Activated CD8-positive, alpha-beta memory T cell treated with anti-CD3 and anti-CD28 coated beads, Interleukin-2, amount 50 U/mL, for 1 hour (primary cell): ENCODE data around the gene HINT2.

Experiments
- DNase-seq: peaks from one replicate; pipeline ENCODE4 v3.0.0-alpha.2; 2020; ENCODE audit errors: extremely low read depth

Gene HINT2

GRCh38 chr9:35840881-35841644 is 26.2 kb upstream of the HINT2 start:
- DNase-seq: no peak

GRCh38 chr9:35839926-35840325 is 25.1 kb upstream of the HINT2 start:
- DNase-seq: no peak

- no peak for DNase-seq
Observed at GRCh38 chr9:35836595-35836994, 21.8 kb upstream of the HINT2 start.

- no peak for DNase-seq
Observed at GRCh38 chr9:35835766-35836165, 20.9 kb upstream of the HINT2 start.

- DNase-seq: no peak
Observed at GRCh38 chr9:35835216-35835632, 20.4 kb upstream of the HINT2 start.

GRCh38 chr9:35834260-35835215 is 19.7 kb upstream of the HINT2 start:
- no peak for DNase-seq

- DNase-seq: no peak
Observed at GRCh38 chr9:35832814-35833213, 18.0 kb upstream of the HINT2 start.

- DNase-seq: no peak
Observed at GRCh38 chr9:35831040-35831439, 16.2 kb upstream of the HINT2 start.

GRCh38 chr9:35829764-35830096 is 14.9 kb upstream of the HINT2 start:
- DNase-seq: no peak

GRCh38 chr9:35829084-35829763 is 14.4 kb upstream of the HINT2 start, which contains the start of gene TMEM8B:
TMEM8B (plus strand) TSS chr9:35829228; CDS start chr9:35829448, 220 bp downstream.
- DNase-seq: peak; percentile 86

GRCh38 chr9:35828716-35829083 is 13.9 kb upstream of the HINT2 start, which contains the start of gene FAM221B:
FAM221B (minus strand) TSS chr9:35828732; CDS start chr9:35826161, 2,571 bp downstream.
- no peak for DNase-seq

GRCh38 chr9:35827486-35827885 is 12.6 kb upstream of the HINT2 start:
- DNase-seq: no peak

- no peak for DNase-seq
Observed at GRCh38 chr9:35826071-35826701, 11.3 kb upstream of the HINT2 start.

- DNase-seq: no peak
Observed at GRCh38 chr9:35822926-35823325, 8.1 kb upstream of the HINT2 start.

- no peak for DNase-seq
Observed at GRCh38 chr9:35820076-35820475, 5.2 kb upstream of the HINT2 start.

- DNase-seq: no peak
Observed at GRCh38 chr9:35818341-35818740, 3.5 kb upstream of the HINT2 start.

- no peak for DNase-seq
Observed at GRCh38 chr9:35816708-35817107, 1.9 kb upstream of the HINT2 start.

GRCh38 chr9:35814106-35814840 is 569 bp downstream of the HINT2 start:
- DNase-seq: no peak

- DNase-seq: no peak
Observed at GRCh38 chr9:35813434-35814105, 1.3 kb downstream of the HINT2 start.

- peak; percentile 96 for DNase-seq
Observed at GRCh38 chr9:35812025-35812602, 2.7 kb downstream of the HINT2 start, which contains the start of gene SPAG8. SPAG8 (minus strand) TSS chr9:35812262; CDS start chr9:35812147, 115 bp downstream.
